SW 1271 (cell line): ENCODE results near the gene FNDC11.

ENCODE experiments used
- DNase-seq, 2 experiments: peaks; one replicate each; lab custom pipeline; 2025; lab: John Stamatoyannopoulos, UW

Gene FNDC11

GRCh38 chr20:63525185-63525584 is 28.8 kb upstream of the FNDC11 start:
- peak in 1 of 2 experiments; percentile 29 for DNase-seq

- DNase-seq: no peak
These were observed 28.0 kb upstream of the FNDC11 start for GRCh38 chr20:63525971-63526370.

GRCh38 chr20:63527184-63527583 is 26.8 kb upstream of the FNDC11 start:
- DNase-seq: no peak

- no peak for DNase-seq
These were observed 24.6 kb upstream of the FNDC11 start for GRCh38 chr20:63529180-63529860.

- no peak for DNase-seq
These were observed 23.8 kb upstream of the FNDC11 start for GRCh38 chr20:63529861-63530787.

- DNase-seq: no peak
These were observed 23.2 kb upstream of the FNDC11 start for GRCh38 chr20:63530788-63531160.

GRCh38 chr20:63531686-63532448 is 22.1 kb upstream of the FNDC11 start:
- DNase-seq: no peak

GRCh38 chr20:63532449-63532971 is 21.4 kb upstream of the FNDC11 start:
- DNase-seq: no peak

GRCh38 chr20:63533388-63533787 is 20.6 kb upstream of the FNDC11 start:
- no peak for DNase-seq

GRCh38 chr20:63533871-63534393 is 20.0 kb upstream of the FNDC11 start:
- no peak for DNase-seq

- DNase-seq: no peak
These were observed 19.5 kb upstream of the FNDC11 start for GRCh38 chr20:63534427-63534830.

- DNase-seq: no peak
These were observed 18.9 kb upstream of the FNDC11 start for GRCh38 chr20:63534831-63535651.

- DNase-seq: no peak
These were observed 17.6 kb upstream of the FNDC11 start for GRCh38 chr20:63536241-63536977.

- no peak for DNase-seq
These were observed 16.9 kb upstream of the FNDC11 start, which contains the start of gene PTK6 for GRCh38 chr20:63536997-63537524. PTK6 (minus strand) TSS chr20:63537376; CDS start chr20:63537314, 62 bp downstream.

GRCh38 chr20:63537525-63538203 is 16.3 kb upstream of the FNDC11 start:
- peak; percentile 83 to 88 for DNase-seq

GRCh38 chr20:63538204-63539091 is 15.5 kb upstream of the FNDC11 start:
- DNase-seq: peak; percentile 60 to 78

GRCh38 chr20:63539092-63539430 is 14.9 kb upstream of the FNDC11 start:
- DNase-seq: no peak
